ENCODE measurements around the gene KITLG.

GRCh38 chr12:88562151-88562550, 18.1 kb downstream of the KITLG start:
- TF ChIP-seq TAF1 (IDR thresholded peaks at IDR 0.05; ENCODE audit: low read depth) (no peak), RAD21 (IDR thresholded peaks at IDR 0.05; ENCODE audit: low read depth) (no peak), MAX (IDR thresholded peaks at IDR 0.05) (no peak), CEBPB (IDR thresholded peaks at IDR 0.05) (no peak), FOXM1 (IDR thresholded peaks at IDR 0.05; ENCODE audit: borderline replicate concordance, low read depth) (no peak)

Measured in Ishikawa (cell line).